SK-N-SH (cell line): ENCODE data around the gene DNAJC15. TPM values are rescaled to one million over a fixed set of nuclear protein-coding genes. Genes with fewer than 3 reads are reported as not detected.
"Not testable (repeated sequence)": the region's sequence is repeated elsewhere in the genome, so short reads cannot be mapped to it uniquely, and the experiment has no call there.

Source experiments
- CTCF ChIA-PET: fragments of 300-600, 350-600 bp; formaldehyde crosslinking; extraction: SDS; loops from one replicate; lab custom pipeline; 2021; lab: Yijun Ruan, JAX
- POLR2A ChIA-PET: fragments of 350-600 bp; sonication (Branson Sonifier 250); formaldehyde crosslinking; extraction: SDS; loops from one replicate; lab custom pipeline; 2020; ENCODE audit warnings: antibody characterized with exemption, inconsistent platforms; lab: Yijun Ruan, JAX
- DNase-seq: peaks from one replicate; pipeline ENCODE4 v3.0.0; 2012
- H2AFZ ChIP-seq: fragments of 200-600 bp; sonication (generic); 2 replicates; pipeline ENCODE4 v1.8.1; 2016; ENCODE audit warnings: antibody characterized with exemption, mild to moderate bottlenecking, low read depth
- H3F3A ChIP-seq: fragments of 200-600 bp; sonication (generic); replicated peaks from 2 replicates; pipeline ENCODE3; 2016; ENCODE audit warnings: antibody characterized with exemption, mild to moderate bottlenecking; ENCODE audit not compliant: insufficient read depth
- H3K27ac ChIP-seq, 2 experiments: fragments of 200-500 bp in 1 of 2; fragments of 200-600 bp in 1 of 2; sonication (Bioruptor generic) in 1 of 2; sonication (generic), shearing (Covaris generic) in 1 of 2; 2 replicates each; pipeline versions ENCODE4 v1.5.1 to v1.6.1; 2014 to 2016; ENCODE audit warnings: low read depth in 2 of 2, inconsistent platforms in 1 of 2, low read length in 1 of 2, mild to moderate bottlenecking in 1 of 2, mixed read lengths in 1 of 2
- H3K27me3 ChIP-seq: fragments of 200-600 bp; sonication (generic), shearing (Covaris generic); 2 replicates; pipeline ENCODE4 v1.6.1; 2016; ENCODE audit warnings: mixed run types; ENCODE audit not compliant: insufficient read depth
- H3K36me3 ChIP-seq, 2 experiments: fragments of 200-500 bp in 1 of 2; fragments of 200-600 bp in 1 of 2; sonication (Bioruptor generic) in 1 of 2; sonication (generic) in 1 of 2; replicated peaks in 1 of 2; 2 replicates each; pipeline versions ENCODE3 to v1.5.1; 2014 to 2016; ENCODE audit warnings: low read length in 1 of 2, mild to moderate bottlenecking in 1 of 2; ENCODE audit not compliant: insufficient read depth in 2 of 2, control insufficient read depth in 1 of 2
- H3K4me1 ChIP-seq, 2 experiments: fragments of 200-500 bp in 1 of 2; fragments of 200-600 bp in 1 of 2; sonication (Bioruptor generic) in 1 of 2; sonication (generic), shearing (Covaris generic) in 1 of 2; 2 replicates each; pipeline versions ENCODE4 v1.5.1 to v1.6.1; 2014 to 2016; ENCODE audit warnings: low read depth in 1 of 2, low read length in 1 of 2, mixed run types in 1 of 2; ENCODE audit not compliant: insufficient read depth in 2 of 2, control insufficient read depth in 1 of 2
- H3K4me2 ChIP-seq: fragments of 200-600 bp; sonication (generic), shearing (Covaris generic); 2 replicates; pipeline ENCODE4 v1.6.1; 2017; ENCODE audit warnings: mixed run types
- H3K4me3 ChIP-seq, 2 experiments: fragments of 200-500 bp in 1 of 2; fragments of 200-600 bp in 1 of 2; sonication (Bioruptor generic) in 1 of 2; sonication (generic), shearing (Covaris generic) in 1 of 2; 2 replicates each; pipeline versions ENCODE4 v1.5.1 to v1.8.1; 2014 to 2016; ENCODE audit warnings: low read depth in 2 of 2, inconsistent platforms in 1 of 2, low read length in 1 of 2, mild to moderate bottlenecking in 1 of 2, mixed read lengths in 1 of 2, moderate library complexity in 1 of 2
- H3K79me2 ChIP-seq: fragments of 200-600 bp; sonication (generic); 2 replicates; pipeline ENCODE4 v1.8.1; 2017; ENCODE audit warnings: mild to moderate bottlenecking; ENCODE audit not compliant: insufficient read depth
- H3K9ac ChIP-seq: fragments of 200-600 bp; sonication (generic); 2 replicates; pipeline ENCODE4 v1.6.1; 2017; ENCODE audit warnings: mixed run types
- H3K9me2 ChIP-seq: fragments of 200-600 bp; sonication (generic); 2 replicates; pipeline ENCODE4 v1.6.1; 2017; ENCODE audit warnings: mixed run types
- H3K9me3 ChIP-seq: fragments of 200-600 bp; sonication (generic); 2 replicates; pipeline ENCODE4 v1.6.1; 2017; ENCODE audit warnings: mixed run types, mild to moderate bottlenecking, moderate library complexity
- H4K20me1 ChIP-seq: fragments of 200-600 bp; sonication (generic); 2 replicates; pipeline ENCODE4 v1.6.1; 2017; ENCODE audit warnings: mild to moderate bottlenecking, mixed run types; ENCODE audit not compliant: insufficient read depth
- CHD2 ChIP-seq: fragments of 150-350 bp; IDR thresholded peaks from 2 replicates; pipeline ENCODE4 v1.6.1; 2018; ENCODE audit warnings: low read length; ENCODE audit not compliant: partially characterized antibody
- CTCF ChIP-seq: fragments of 200-600 bp; sonication (generic); IDR thresholded peaks from 2 replicates; pipeline ENCODE4 v1.6.1; 2017; ENCODE audit warnings: antibody characterized with exemption, mild to moderate bottlenecking, moderate library complexity
- ELF1 ChIP-seq: IDR thresholded peaks from 2 replicates; pipeline ENCODE4 v1.4.0; 2012
- EZH2phosphoT487 ChIP-seq: fragments of 200-600 bp; sonication (generic); IDR thresholded peaks from 2 replicates; pipeline ENCODE4 v1.6.1; 2017; ENCODE audit warnings: low read depth, mixed run types, mild to moderate bottlenecking, antibody characterized with exemption, moderate library complexity, borderline replicate concordance
- FOSL2 ChIP-seq: IDR thresholded peaks from 2 replicates; pipeline ENCODE4 v1.4.0; 2012; ENCODE audit warnings: low read depth, mild to moderate bottlenecking, moderate library complexity, borderline replicate concordance
- GABPA ChIP-seq: IDR thresholded peaks from 2 replicates; pipeline ENCODE4 v1.4.0; 2012; ENCODE audit warnings: low read depth, mild to moderate bottlenecking
- JUND ChIP-seq: IDR thresholded peaks from 2 replicates; pipeline ENCODE4 v1.4.0; 2012
- MAX ChIP-seq: IDR thresholded peaks from 2 replicates; pipeline ENCODE4 v1.4.0; 2012; ENCODE audit warnings: low read depth
- MEF2A ChIP-seq: IDR thresholded peaks from 2 replicates; pipeline ENCODE4 v1.4.0; 2012; ENCODE audit warnings: low read depth, borderline replicate concordance
- MXI1 ChIP-seq: IDR thresholded peaks from 2 replicates; pipeline ENCODE4 v1.6.1; 2012; ENCODE audit warnings: mild to moderate bottlenecking, low read depth, low read length, improper control_type of control experiment
- NRF1 ChIP-seq: IDR thresholded peaks from 2 replicates; pipeline ENCODE4 v1.6.1; 2012; ENCODE audit warnings: low read depth, mild to moderate bottlenecking, low read length
- PBX3 ChIP-seq: IDR thresholded peaks from 2 replicates; pipeline ENCODE4; 2012
- RCOR1 ChIP-seq: fragments of 150-350 bp; IDR thresholded peaks from 2 replicates; pipeline ENCODE4 v1.6.1; 2017; ENCODE audit warnings: antibody characterized with exemption, low read length
- RFX5 ChIP-seq: IDR thresholded peaks from 2 replicates; pipeline ENCODE4 v1.6.1; 2012; ENCODE audit warnings: mild to moderate bottlenecking, improper control_type of control experiment, low read length
- SIN3A ChIP-seq: IDR thresholded peaks from 2 replicates; pipeline ENCODE4 v1.6.1; 2012; ENCODE audit warnings: low read depth, mild to moderate bottlenecking, low read length, moderate library complexity, borderline replicate concordance
- TEAD4 ChIP-seq: IDR thresholded peaks from 2 replicates; pipeline ENCODE4 v1.4.0; 2012; ENCODE audit warnings: mild to moderate bottlenecking, borderline replicate concordance; ENCODE audit not compliant: insufficient read depth
- USF1 ChIP-seq: IDR thresholded peaks from 2 replicates; pipeline ENCODE4 v1.4.0; 2012; ENCODE audit warnings: low read depth, borderline replicate concordance
- WGBS: methylation state at CpG from one replicate; pipeline ENCODE4 v1.1.6; 2017; ENCODE audit warnings: low lambda C conversion rate; 5-methylcytosine and 5-hydroxymethylcytosine counted together
- polyA plus RNA-seq, 3 experiments: library from polyadenylated mRNA; depleted of rRNA; stranded (reverse); fragments of >200 nt; gene quantifications; 2 replicates each; pipeline ENCODE4 v1.2.3, GENCODE V29; 2012

DNAJC15 gene
- polyA plus RNA-seq, 1 of the 3 experiments (the other 2 are of a cell fraction): 18.4 TPM

GRCh38 chr13:43042410-43042921 lies 19.1 kb downstream of the DNAJC15 start:
- Histone ChIP-seq H3K27me3 (no peaks in the 10 kb centered on the region), H3K36me3 (no peaks in the 10 kb centered on the region), H4K20me1 (no peaks in the 10 kb centered on the region), H3K9ac (no peak overlapping the region), H2AFZ (no peak overlapping the region), H3K4me1 (no peaks in the 10 kb centered on the region), H3K4me3 (no peak overlapping the region), H3K27ac (no peak overlapping the region), H3K4me2 (no peak overlapping the region), H3K9me3 (no peaks in the 10 kb centered on the region), H3K79me2 (peaks cover 8% of the 10 kb centered on the region), H3K9me2 (no peaks in the 10 kb centered on the region), H3F3A (no peaks in the 10 kb centered on the region)
- ChIA-PET POLR2A (no interaction called here), CTCF (interaction anchor here (1.0 to 1.7 kb wide), 2 partner anchors 15 to 104 kb away, joined by 3 to 4 read pairs; no protein-coding TSS in a partner anchor)
- TF ChIP-seq USF1 (no peak), MEF2A (no peak), GABPA (no peak), NRF1 (no peak), JUND (no peak), FOSL2 (no peak), MAX (no peak), SIN3A (no peak), CHD2 (no peak), PBX3 (no peak), MXI1 (no peak)
- no peak for DNase-seq

GRCh38 chr13:43044720-43045301 lies 21.4 kb downstream of the DNAJC15 start:
- H3K4me2 ChIP-seq: no peak overlapping the region
- no peak overlapping the region for H3K9ac ChIP-seq
- H3K36me3 ChIP-seq: no peaks in the 10 kb centered on the region
- POLR2A ChIA-PET: no interaction called here
- peaks cover 4% of the 10 kb centered on the region for H3F3A ChIP-seq
- WGBS: 89% methylated on average over 5 of the region's 5 CpGs
- no peak overlapping the region for H3K4me3 ChIP-seq
- no peak for DNase-seq
- H3K79me2 ChIP-seq: peaks cover 3% of the 10 kb centered on the region
- TF ChIP-seq RFX5 (no peak), ELF1 (no peak), MXI1 (no peak), CTCF (no peak), TEAD4 (no peak), EZH2phosphoT487 (no peak), MEF2A (no peak), RCOR1 (no peak)
- H3K9me2 ChIP-seq: no peaks in the 10 kb centered on the region
- H3K4me1 ChIP-seq: no peaks in the 10 kb centered on the region; a peak in 1 of 4 replicates
- CTCF ChIA-PET: no interaction called here
- no peak overlapping the region for H3K27ac ChIP-seq
- H3K27me3 ChIP-seq: no peaks in the 10 kb centered on the region
- no peaks in the 10 kb centered on the region for H4K20me1 ChIP-seq
- no peaks in the 10 kb centered on the region for H3K9me3 ChIP-seq
- no peak overlapping the region for H2AFZ ChIP-seq

- H3K27ac ChIP-seq, H3K4me3 ChIP-seq, H3K9me2 ChIP-seq, H3K27me3 ChIP-seq, H3F3A ChIP-seq, DNase-seq, H3K79me2 ChIP-seq, H3K36me3 ChIP-seq, H4K20me1 ChIP-seq, H3K9me3 ChIP-seq, H2AFZ ChIP-seq, H3K9ac ChIP-seq, H3K4me1 ChIP-seq, H3K4me2 ChIP-seq, POLR2A ChIA-PET, CTCF ChIA-PET: not testable (repeated sequence)
- 90% methylated on average over 10 of the region's 10 CpGs for WGBS
Observed at GRCh38 chr13:43045302-43045773, 22.0 kb downstream of the DNAJC15 start.
